Thyroid gland (tissue), 4 donors: ENCODE measurements around the gene PEPD. TPM values are rescaled to one million over a fixed set of nuclear protein-coding genes. Genes with fewer than 3 reads are reported as not detected.

ENCODE experiments used
- DNase-seq, 2 donors: peaks; one replicate each; pipeline ENCODE4 v3.0.0-alpha.2; 2019
- H3K27ac ChIP-seq, 3 donors: fragments of 200-600 bp; sonication (generic); 1 replicate in 2 of 3; 2 replicates in 1 of 3; pipeline ENCODE4 v1.5.1; 2016 to 2019; ENCODE audit warnings: mild to moderate bottlenecking in 1 of 3, moderate library complexity in 1 of 3
- H3K27me3 ChIP-seq: fragments of 200-600 bp; sonication (generic); one replicate; pipeline ENCODE4 v1.5.1; 2019
- H3K36me3 ChIP-seq, 2 donors: fragments of 200-600 bp; sonication (generic); one replicate each; pipeline ENCODE4 v1.5.1; 2016 to 2019
- H3K4me1 ChIP-seq, 2 donors: fragments of 200-600 bp; sonication (generic); one replicate each; pipeline ENCODE4 v1.5.1; 2017 to 2019
- H3K4me3 ChIP-seq, 3 donors: fragments of 200-600 bp; sonication (generic); replicated peaks in 1 of 3; 1 replicate in 2 of 3; 2 replicates in 1 of 3; pipeline ENCODE4 v1.5.1; 2016; ENCODE audit warnings: mild to moderate bottlenecking in 1 of 3
- H3K9me3 ChIP-seq: fragments of 200-600 bp; sonication (generic); one replicate; pipeline ENCODE4 v1.5.1; 2017
- POLR2A ChIP-seq, 2 donors: fragments of 450-650 bp; IDR thresholded peaks; one replicate each; pipeline ENCODE4 v1.6.1; 2017; ENCODE audit warnings: antibody characterized with exemption in 2 of 2, mild to moderate bottlenecking in 2 of 2, moderate library complexity in 1 of 2
- WGBS, 2 donors: methylation state at CpG; one replicate each; pipeline ENCODE4 v1.1.5; 2017; 5-methylcytosine and 5-hydroxymethylcytosine counted together
- intact Hi-C: fragments of 100-400 bp; cut with DNase I; formaldehyde crosslinking; loops from one replicate; pipeline ENCODE4 v1.15.1; 2023
- total RNA-seq, 4 donors: library from RNA; depleted of rRNA; stranded (reverse); fragments of >200 nt; gene quantifications; one replicate each; pipeline ENCODE4 v1.2.3, GENCODE V29; 2016
- TF ChIP-seq, protein P1 (sequence below), 6 experiments: fragments of 200-600 bp in 3 of 6; fragments of 450-650 bp in 3 of 6; sonication (generic) in 3 of 6; IDR thresholded peaks; one replicate each; pipeline ENCODE4 v1.5.1; 2016 to 2019; ENCODE audit warnings: antibody characterized with exemption in 6 of 6, mild to moderate bottlenecking in 2 of 6, inconsistent platforms in 1 of 6, moderate library complexity in 1 of 6

Gene PEPD
- total RNA-seq, 4 donors from 2014 or later: 76.8 to 121 (median 102) TPM

GRCh38 chr19:33524024-33524664, 2.6 kb upstream of the PEPD start:
- 59 to 67% methylated on average over 13 to 15 of the region's 17 CpGs for WGBS, 2 donors
- TF ChIP-seq, protein P1, sequence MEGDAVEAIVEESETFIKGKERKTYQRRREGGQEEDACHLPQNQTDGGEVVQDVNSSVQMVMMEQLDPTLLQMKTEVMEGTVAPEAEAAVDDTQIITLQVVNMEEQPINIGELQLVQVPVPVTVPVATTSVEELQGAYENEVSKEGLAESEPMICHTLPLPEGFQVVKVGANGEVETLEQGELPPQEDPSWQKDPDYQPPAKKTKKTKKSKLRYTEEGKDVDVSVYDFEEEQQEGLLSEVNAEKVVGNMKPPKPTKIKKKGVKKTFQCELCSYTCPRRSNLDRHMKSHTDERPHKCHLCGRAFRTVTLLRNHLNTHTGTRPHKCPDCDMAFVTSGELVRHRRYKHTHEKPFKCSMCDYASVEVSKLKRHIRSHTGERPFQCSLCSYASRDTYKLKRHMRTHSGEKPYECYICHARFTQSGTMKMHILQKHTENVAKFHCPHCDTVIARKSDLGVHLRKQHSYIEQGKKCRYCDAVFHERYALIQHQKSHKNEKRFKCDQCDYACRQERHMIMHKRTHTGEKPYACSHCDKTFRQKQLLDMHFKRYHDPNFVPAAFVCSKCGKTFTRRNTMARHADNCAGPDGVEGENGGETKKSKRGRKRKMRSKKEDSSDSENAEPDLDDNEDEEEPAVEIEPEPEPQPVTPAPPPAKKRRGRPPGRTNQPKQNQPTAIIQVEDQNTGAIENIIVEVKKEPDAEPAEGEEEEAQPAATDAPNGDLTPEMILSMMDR (IDR thresholded peaks at IDR 0.05): no peak
- TF ChIP-seq POLR2A (IDR thresholded peaks at IDR 0.05): no peak

GRCh38 chr19:33523167-33523566, 1.6 kb upstream of the PEPD start:
- H3K4me3 ChIP-seq: no peak overlapping the region
- intact Hi-C loops: no loop called here
- no peak overlapping the region for H3K27ac ChIP-seq
- H3K9me3 ChIP-seq: no peaks in the 10 kb centered on the region
- no peak for DNase-seq
- no peaks in the 10 kb centered on the region for H3K27me3 ChIP-seq
- H3K4me1 ChIP-seq: peaks cover 5 to 10% of the 10 kb centered on the region in 2 donors
- no peaks in the 10 kb centered on the region for H3K36me3 ChIP-seq
- TF ChIP-seq, protein P1 (IDR thresholded peaks at IDR 0.05): no peak
- no peak for TF ChIP-seq POLR2A (IDR thresholded peaks at IDR 0.05)
- 41 to 58% methylated on average over 2 of the region's 2 CpGs for WGBS, 2 donors

More at GRCh38 chr19:33524024-33524664, 2.6 kb upstream of the PEPD start:
- H3K9me3 ChIP-seq: no peaks in the 10 kb centered on the region
- DNase-seq: no peak
- no peak overlapping the region for H3K4me3 ChIP-seq
- no peak overlapping the region for H3K27ac ChIP-seq
- intact Hi-C loops: no loop called here
- no peaks in the 10 kb centered on the region for H3K27me3 ChIP-seq
- peaks cover 5 to 10% of the 10 kb centered on the region in 2 donors for H3K4me1 ChIP-seq
- H3K36me3 ChIP-seq: no peaks in the 10 kb centered on the region

GRCh38 chr19:33522371-33522662, 726 bp upstream of the PEPD start:
- H3K9me3 ChIP-seq: no peaks in the 10 kb centered on the region
- intact Hi-C loops: no loop called here

DNA sequence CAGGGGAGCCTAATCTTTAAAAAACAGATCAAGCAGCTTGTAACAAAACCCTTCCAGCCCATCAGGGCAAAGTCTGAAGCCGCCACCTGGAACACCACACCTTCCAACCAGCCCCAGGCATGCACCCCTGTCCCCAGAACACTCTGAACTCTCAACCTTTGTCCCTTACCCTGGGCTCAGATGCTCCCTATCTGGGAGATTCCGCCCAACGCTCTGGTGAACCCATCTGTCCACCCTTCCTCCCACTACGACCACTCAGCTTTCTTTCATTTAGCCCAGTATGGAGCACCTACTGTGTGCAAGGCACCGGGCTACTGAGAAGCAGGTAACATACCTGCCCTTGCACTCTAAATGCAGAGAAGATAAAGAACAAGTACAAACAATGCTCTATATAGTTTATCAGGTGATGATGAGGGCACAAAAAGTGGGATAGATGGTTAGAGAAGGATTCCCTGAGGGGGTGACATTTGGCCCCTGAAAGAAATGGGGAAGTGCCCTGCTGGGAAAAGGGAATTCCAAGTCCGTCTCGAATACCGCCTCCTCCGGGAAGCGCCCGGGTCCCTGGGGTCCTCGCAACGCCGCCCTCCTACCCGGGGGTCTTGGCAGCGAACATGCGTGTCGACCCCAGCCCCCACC, 629 bp downstream of the PEPD start:
- intact Hi-C loops: no loop called here
- H3K27me3 ChIP-seq: no peaks in the 10 kb centered on the region
- H3K4me1 ChIP-seq: peaks cover 5 to 10% of the 10 kb centered on the region in 2 donors
- TF ChIP-seq, protein P1 (IDR thresholded peaks at IDR 0.05): no peak
- TF ChIP-seq POLR2A (IDR thresholded peaks at IDR 0.05): no peak
- no peak for DNase-seq
- H3K4me3 ChIP-seq: peak overlapping the region; percentile 71 to 92 (median 74)
- peak overlapping the region in 2 of 3 donors; percentile 36 to 48 for H3K27ac ChIP-seq
- WGBS, 2 donors: 9 to 10% methylated on average over 15 to 17 of the region's 18 CpGs
- H3K36me3 ChIP-seq: no peaks in the 10 kb centered on the region
- H3K9me3 ChIP-seq: no peaks in the 10 kb centered on the region

More at GRCh38 chr19:33522371-33522662, 726 bp upstream of the PEPD start:
- no peak overlapping the region for H3K27ac ChIP-seq
- H3K36me3 ChIP-seq: no peaks in the 10 kb centered on the region
- H3K4me3 ChIP-seq: peak overlapping the region in 1 of 3 donors; percentile 74
- 80% methylated on average over 5 of the region's 5 CpGs for WGBS, 2 donors
- no peaks in the 10 kb centered on the region for H3K27me3 ChIP-seq
- DNase-seq: no peak
- TF ChIP-seq, protein P1 (IDR thresholded peaks at IDR 0.05): no peak
- no peak for TF ChIP-seq POLR2A (IDR thresholded peaks at IDR 0.05)
- peaks cover 5 to 10% of the 10 kb centered on the region in 2 donors for H3K4me1 ChIP-seq

DNA sequence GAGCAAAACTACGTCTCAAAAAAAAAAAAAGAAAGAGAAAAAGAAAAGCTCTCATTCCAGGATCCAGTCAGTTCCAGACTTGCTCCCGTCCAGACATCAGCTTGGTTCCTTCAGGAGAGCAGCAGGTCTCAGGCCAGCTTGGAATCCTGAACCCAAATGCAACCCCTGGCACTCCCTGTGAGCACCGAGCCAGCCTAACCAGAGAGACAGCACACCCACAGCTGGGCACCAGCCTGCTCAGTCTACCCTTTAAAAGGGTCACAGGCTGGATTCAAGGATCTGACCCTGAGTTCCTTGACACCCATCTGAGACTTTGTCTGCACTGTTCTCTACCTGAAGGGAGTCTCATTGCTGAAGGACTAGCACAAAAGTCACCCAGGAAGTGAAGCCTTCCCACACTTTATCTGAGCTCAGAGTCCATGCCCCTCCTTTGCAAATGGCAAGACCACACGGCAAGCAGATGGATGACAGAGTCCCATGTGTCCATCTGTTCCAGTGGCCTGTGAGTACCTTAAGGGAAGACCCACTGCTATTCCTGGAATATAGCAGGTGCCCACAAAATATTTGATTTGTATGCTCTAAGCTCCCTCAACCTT, 1.4 kb downstream of the PEPD start:
- Histone ChIP-seq H3K4me1 (peaks cover 5 to 10% of the 10 kb centered on the region in 2 donors), H3K9me3 (no peaks in the 10 kb centered on the region), H3K27me3 (no peaks in the 10 kb centered on the region), H3K4me3 (no peak overlapping the region), H3K27ac (no peak overlapping the region), H3K36me3 (no peaks in the 10 kb centered on the region)
- no peak for DNase-seq
- no peak for TF ChIP-seq POLR2A (IDR thresholded peaks at IDR 0.05)
- TF ChIP-seq, protein P1 (IDR thresholded peaks at IDR 0.05): no peak
- 74 to 77% methylated on average over 3 to 4 of the region's 4 CpGs for WGBS, 2 donors
- intact Hi-C loops: no loop called here
